ENCODE data around the gene PHF10.
A peak's percentile ranks its signal among the peaks of the same experiment; 100 is the strongest.

- TF ChIP-seq RAD21 (IDR thresholded peaks at IDR 0.05; ENCODE audit: low read depth) (no peak; the same call in 1 of the 2 replicates), EGR1 (IDR thresholded peaks at IDR 0.05) (peak; percentile 67)
Observed at GRCh38 chr6:169751242-169752073, 27.2 kb upstream of the PHF10 start, which contains the start of the genes DYNLT2 and ERMARD.
